Measurements from ENCODE around the gene PIGU. TPM values are rescaled to one million over a fixed set of nuclear protein-coding genes. Genes with fewer than 3 reads are reported as not detected.

Gene PIGU
- total RNA-seq, 2 donors from 2014 or later = 35.8 to 41.2 TPM

- H3K36me3 ChIP-seq (ENCODE audit: control insufficient read depth, insufficient read depth, low read length) = peaks cover 80% of the 10 kb centered on the region
- no peaks in the 10 kb centered on the region for H3K9me3 ChIP-seq (ENCODE audit: control insufficient read depth, low read length)
- no peak overlapping the region for H3K4me3 ChIP-seq (ENCODE audit: low read length)
- 98 to 100% methylated on average over 5 to 10 of the region's 10 CpGs for WGBS, 2 experiments (ENCODE audit: insufficient coverage in 1 of 2, insufficient read length in 1 of 2)
- TF ChIP-seq CTCF (conservative IDR thresholded peaks at IDR 0.05) = no peak
- H3K9ac ChIP-seq (ENCODE audit: extremely low read depth, low read length, poor library complexity, severe bottlenecking) = no peak overlapping the region
- no peak for DNase-seq
- H3K4me3 Mint-ChIP-seq = no peak overlapping the region
- no peaks in the 10 kb centered on the region for H3K9me3 Mint-ChIP-seq
- peaks cover 72% of the 10 kb centered on the region for H3K36me3 Mint-ChIP-seq (ENCODE audit: low read depth)
- no peak overlapping the region for H3K27ac ChIP-seq (ENCODE audit: low read depth, low read length)
- peak overlapping the region; percentile 31 for H3K27ac Mint-ChIP-seq
- peaks cover 3% of the 10 kb centered on the region for H3K4me1 ChIP-seq (ENCODE audit: control insufficient read depth, insufficient read depth, low read length)
- H3K27me3 ChIP-seq (ENCODE audit: control insufficient read depth, insufficient read depth, low read length, poor library complexity, severe bottlenecking) = no peaks in the 10 kb centered on the region
- H3K27me3 Mint-ChIP-seq (ENCODE audit: insufficient read depth) = no peaks in the 10 kb centered on the region
- peaks cover 20% of the 10 kb centered on the region for H3K4me1 Mint-ChIP-seq
Observed at GRCh38 chr20:34527016-34527415, 149.9 kb downstream of the PIGU start.

DNA sequence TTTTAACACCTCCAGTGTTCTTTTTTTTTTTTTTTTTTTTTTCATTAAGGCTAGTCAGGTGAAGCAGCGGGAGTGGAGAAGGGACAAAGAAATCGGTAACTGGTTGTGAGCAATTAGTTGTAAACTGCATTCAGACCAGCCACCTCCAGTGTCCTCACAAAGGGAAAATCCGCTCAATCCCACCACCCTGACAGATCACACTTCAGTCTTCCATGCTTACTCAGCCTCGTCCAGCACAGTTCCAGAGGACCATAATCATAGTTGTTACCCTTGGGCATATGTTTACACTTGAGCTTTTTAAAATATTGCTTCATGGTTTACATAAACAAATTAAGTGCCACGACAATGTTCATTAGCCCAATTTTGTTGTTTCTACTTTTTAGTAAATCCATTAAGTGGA is 150.4 kb downstream of the PIGU start:
- peaks cover 80% of the 10 kb centered on the region for H3K36me3 ChIP-seq (ENCODE audit: control insufficient read depth, insufficient read depth, low read length)
- no peaks in the 10 kb centered on the region for H3K9me3 Mint-ChIP-seq
- H3K9ac ChIP-seq (ENCODE audit: extremely low read depth, low read length, poor library complexity, severe bottlenecking) = no peak overlapping the region
- H3K27me3 ChIP-seq (ENCODE audit: control insufficient read depth, insufficient read depth, low read length, poor library complexity, severe bottlenecking) = no peaks in the 10 kb centered on the region
- no peak overlapping the region for H3K4me3 ChIP-seq (ENCODE audit: low read length)
- H3K36me3 Mint-ChIP-seq (ENCODE audit: low read depth) = peaks cover 73% of the 10 kb centered on the region
- H3K4me1 Mint-ChIP-seq = peaks cover 20% of the 10 kb centered on the region
- H3K27ac ChIP-seq (ENCODE audit: low read depth, low read length) = no peak overlapping the region
- no peaks in the 10 kb centered on the region for H3K27me3 Mint-ChIP-seq (ENCODE audit: insufficient read depth)
- peak overlapping the region; percentile 31 for H3K27ac Mint-ChIP-seq
- H3K9me3 ChIP-seq (ENCODE audit: control insufficient read depth, low read length) = no peaks in the 10 kb centered on the region
- no peak overlapping the region for H3K4me3 Mint-ChIP-seq
- 97 to 100% methylated on average over 2 to 5 of the region's 5 CpGs for WGBS, 2 experiments (ENCODE audit: insufficient coverage in 1 of 2, insufficient read length in 1 of 2)
- H3K4me1 ChIP-seq (ENCODE audit: control insufficient read depth, insufficient read depth, low read length) = peaks cover 3% of the 10 kb centered on the region
- no peak for TF ChIP-seq CTCF (conservative IDR thresholded peaks at IDR 0.05)
- no peak for DNase-seq

DNA sequence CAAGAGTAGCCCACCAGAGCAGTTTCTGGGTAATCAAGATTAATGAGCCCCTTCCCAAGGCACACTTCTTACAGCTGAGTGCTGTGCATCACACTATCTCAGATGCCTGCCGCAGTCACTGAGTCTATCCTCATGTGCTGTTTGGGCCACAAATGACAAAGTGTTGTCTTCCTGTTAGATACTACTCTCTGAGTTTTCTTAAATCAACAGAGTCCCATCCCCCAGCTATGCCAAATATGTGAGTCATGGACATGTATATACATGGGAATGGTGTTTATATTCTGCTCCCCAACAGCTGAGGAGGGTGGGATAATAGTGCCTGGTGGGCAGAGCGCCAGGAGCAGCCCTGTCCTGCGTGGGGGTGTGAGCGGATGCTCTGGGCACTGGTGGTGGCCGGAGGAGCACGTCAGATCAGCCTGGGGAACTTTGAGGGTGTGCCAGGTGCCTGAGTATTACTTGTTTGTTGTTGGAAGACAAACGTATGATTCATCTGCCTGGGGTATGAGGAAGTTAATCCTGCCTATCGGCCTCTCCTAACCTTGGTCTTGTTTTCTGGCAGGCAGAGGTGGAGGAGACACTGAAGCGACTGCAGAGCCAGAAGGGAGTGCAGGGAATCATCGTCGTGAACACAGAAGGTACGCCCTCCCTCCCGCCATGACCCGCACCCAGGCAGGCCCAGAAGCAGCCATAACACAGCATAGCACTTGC is 151.0 kb downstream of the PIGU start:
- no peak for DNase-seq
- peaks cover 80% of the 10 kb centered on the region for H3K36me3 ChIP-seq (ENCODE audit: control insufficient read depth, insufficient read depth, low read length)
- H3K27ac Mint-ChIP-seq = peak overlapping the region; percentile 12
- H3K27ac ChIP-seq (ENCODE audit: low read depth, low read length) = no peak overlapping the region
- H3K4me1 Mint-ChIP-seq = peaks cover 20% of the 10 kb centered on the region
- H3K4me3 ChIP-seq (ENCODE audit: low read length) = no peak overlapping the region
- H3K9me3 ChIP-seq (ENCODE audit: control insufficient read depth, low read length) = no peaks in the 10 kb centered on the region
- H3K4me1 ChIP-seq (ENCODE audit: control insufficient read depth, insufficient read depth, low read length) = peaks cover 3% of the 10 kb centered on the region
- no peak overlapping the region for H3K9ac ChIP-seq (ENCODE audit: extremely low read depth, low read length, poor library complexity, severe bottlenecking)
- H3K9me3 Mint-ChIP-seq = no peaks in the 10 kb centered on the region
- H3K36me3 Mint-ChIP-seq (ENCODE audit: low read depth) = peaks cover 76% of the 10 kb centered on the region
- H3K27me3 Mint-ChIP-seq (ENCODE audit: insufficient read depth) = no peaks in the 10 kb centered on the region
- WGBS, 2 experiments (ENCODE audit: insufficient coverage in 1 of 2, insufficient read length in 1 of 2) = 89 to 90% methylated on average over 8 to 14 of the region's 14 CpGs
- H3K4me3 Mint-ChIP-seq = no peak overlapping the region
- no peaks in the 10 kb centered on the region for H3K27me3 ChIP-seq (ENCODE audit: control insufficient read depth, insufficient read depth, low read length, poor library complexity, severe bottlenecking)
- TF ChIP-seq CTCF (conservative IDR thresholded peaks at IDR 0.05) = no peak

All from endodermal cell (in vitro differentiated cells).